Keratinocyte (primary cell): ENCODE results near the gene CRADD. TPM values are rescaled to one million over a fixed set of nuclear protein-coding genes. Genes with fewer than 3 reads are reported as not detected.

Source experiments
- DNase-seq: peaks from one replicate; pipeline ENCODE4 v3.0.0-alpha.2; 2011; ENCODE audit warnings: low read depth, missing footprints, low spot score
- FAIRE-seq: peaks from 2 replicates; lab custom pipeline; 2011; peaks lifted over from hg19 to GRCh38; lab: Jason Lieb, UNC
- H2AFZ ChIP-seq: 2 replicates; pipeline ENCODE4 v1.6.0; 2012; ENCODE audit warnings: low read length, control low read depth, inconsistent platforms; ENCODE audit not compliant: control insufficient read depth
- H3K27ac ChIP-seq: 2 replicates; pipeline ENCODE4 v1.5.1; 2011; ENCODE audit warnings: low read length; ENCODE audit not compliant: control insufficient read depth, insufficient read depth
- H3K27me3 ChIP-seq: 3 replicates; pipeline ENCODE4 v1.6.0; 2011; ENCODE audit warnings: low read length; ENCODE audit not compliant: control insufficient read depth, insufficient read depth; ENCODE audit errors: extremely low read depth
- H3K36me3 ChIP-seq, 2 experiments: 2 replicates in 1 of 2; 3 replicates in 1 of 2; pipeline ENCODE4 v1.5.1; 2011; ENCODE audit warnings: low read length in 2 of 2, mild to moderate bottlenecking in 1 of 2; ENCODE audit not compliant: control insufficient read depth in 2 of 2, insufficient read depth in 2 of 2; ENCODE audit errors: extremely low read depth in 1 of 2
- H3K4me1 ChIP-seq: 3 replicates; pipeline ENCODE4 v1.5.1; 2011; ENCODE audit warnings: low read length; ENCODE audit not compliant: control insufficient read depth, insufficient read depth; ENCODE audit errors: extremely low read depth
- H3K4me2 ChIP-seq: 3 replicates; pipeline ENCODE4 v1.6.0; 2011; ENCODE audit warnings: low read depth, low read length; ENCODE audit not compliant: control insufficient read depth, insufficient read depth; ENCODE audit errors: extremely low read depth
- H3K4me3 ChIP-seq, 3 experiments: fragments of 200-600 bp in 1 of 3; sonication (generic) in 1 of 3; 2 replicates in 2 of 3; 3 replicates in 1 of 3; pipeline ENCODE4 v1.5.1; 2011 to 2016; ENCODE audit warnings: low read length in 3 of 3, mild to moderate bottlenecking in 3 of 3, control low read depth in 2 of 3, inconsistent platforms in 1 of 3, low read depth in 1 of 3, mixed read lengths in 1 of 3, mixed run types in 1 of 3, moderate library complexity in 1 of 3; ENCODE audit not compliant: control insufficient read depth in 2 of 3, insufficient read depth in 2 of 3; ENCODE audit errors: extremely low read depth in 1 of 3
- H3K79me2 ChIP-seq: 2 replicates; pipeline ENCODE4 v1.6.0; 2012; ENCODE audit warnings: low read length; ENCODE audit not compliant: control insufficient read depth, insufficient read depth
- H3K9ac ChIP-seq: 3 replicates; pipeline ENCODE4 v1.6.0; 2011; ENCODE audit warnings: low read length; ENCODE audit not compliant: control insufficient read depth, insufficient read depth; ENCODE audit errors: extremely low read depth
- H3K9me1 ChIP-seq: 3 replicates; pipeline ENCODE4 v1.6.0; 2011; ENCODE audit warnings: low read length; ENCODE audit not compliant: control insufficient read depth, insufficient read depth; ENCODE audit errors: extremely low read depth
- H3K9me3 ChIP-seq: 2 replicates; pipeline ENCODE4 v1.5.1; 2012; ENCODE audit warnings: low read depth, low read length; ENCODE audit not compliant: control insufficient read depth
- H4K20me1 ChIP-seq: 3 replicates; pipeline ENCODE4 v1.6.0; 2011; ENCODE audit warnings: low read length; ENCODE audit not compliant: control insufficient read depth, insufficient read depth; ENCODE audit errors: extremely low read depth
- CTCF ChIP-seq, 3 experiments: IDR thresholded peaks in 1 of 3; conservative IDR thresholded peaks in 1 of 3; optimal IDR thresholded peaks in 1 of 3; 2 replicates in 2 of 3; 3 replicates in 1 of 3; pipeline versions ENCODE3 to v1.5.1; 2011; ENCODE audit warnings: low read length in 3 of 3, mild to moderate bottlenecking in 3 of 3, moderate library complexity in 2 of 3, control low read depth in 1 of 3, inconsistent platforms in 1 of 3; ENCODE audit not compliant: insufficient read depth in 2 of 3; ENCODE audit errors: extremely low read depth in 1 of 3
- EZH2 ChIP-seq: IDR thresholded peaks from one replicate; pipeline ENCODE4 v1.6.1; 2012; ENCODE audit warnings: inconsistent platforms, mild to moderate bottlenecking, low read length, moderate library complexity
- dilution Hi-C: fragments of 300-500 bp; cut with MboI; formaldehyde crosslinking; loops from one replicate; pipeline ENCODE4 v1.7.0; 2020; ENCODE audit warnings: low sequenced_read_pairs; ENCODE audit not compliant: extremely low pct_ligation_motif_present
- polyA plus RNA-seq, 5 experiments: library from polyadenylated mRNA; depleted of rRNA in 3 of 5; stranded (reverse) in 3 of 5; stranded (forward) in 1 of 5; unstranded in 1 of 5; fragments of >200 nt; gene quantifications; 1 replicate in 1 of 5; 2 replicates in 3 of 5; 3 replicates in 1 of 5; pipeline versions ENCODE4 v1.2.1 to v1.2.3, GENCODE V29; 2011 to 2012; ENCODE audit warnings: missing spikeins in 2 of 5, low read depth in 1 of 5, low replicate concordance in 1 of 5

CRADD gene
- polyA plus RNA-seq, 1 donor (not counting 4 experiments of a cell fraction or from before 2014, with no cell fraction given), result 11.2 TPM

GRCh38 chr12:93706824-93707223, 29.6 kb downstream of the CRADD start:
- dilution Hi-C loops, result no loop called here
- no peaks in the 10 kb centered on the region for H3K79me2 ChIP-seq
- H3K9ac ChIP-seq, result no peak overlapping the region
- no peak overlapping the region for H2AFZ ChIP-seq
- no peaks in the 10 kb centered on the region for H3K36me3 ChIP-seq
- DNase-seq (no peak), FAIRE-seq (no peak)
- no peaks in the 10 kb centered on the region for H3K9me3 ChIP-seq
- TF ChIP-seq EZH2 (no peak), CTCF (optimal IDR thresholded peaks at IDR 0.05 in 1 of 3, IDR thresholded peaks at IDR 0.05 in 1 of 3, conservative IDR thresholded peaks at IDR 0.05 in 1 of 3; ENCODE audit: extremely low read depth in 1 of 3, insufficient read depth in 2 of 3, low read length in 3 of 3) (no peak)
- no peaks in the 10 kb centered on the region for H3K27me3 ChIP-seq
- no peaks in the 10 kb centered on the region for H4K20me1 ChIP-seq
- H3K4me2 ChIP-seq, result no peak overlapping the region
- no peak overlapping the region for H3K27ac ChIP-seq
- H3K4me1 ChIP-seq, result peaks cover 3% of the 10 kb centered on the region
- no peaks in the 10 kb centered on the region for H3K9me1 ChIP-seq
- H3K4me3 ChIP-seq, result no peak overlapping the region

GRCh38 chr12:93707836-93708235, 30.7 kb downstream of the CRADD start:
- Histone ChIP-seq H3K4me3 (no peak overlapping the region), H3K9me3 (no peaks in the 10 kb centered on the region), H3K4me2 (no peak overlapping the region), H3K36me3 (no peaks in the 10 kb centered on the region), H2AFZ (no peak overlapping the region), H3K9ac (no peak overlapping the region), H4K20me1 (no peaks in the 10 kb centered on the region), H3K79me2 (no peaks in the 10 kb centered on the region), H3K9me1 (no peaks in the 10 kb centered on the region), H3K4me1 (no peaks in the 10 kb centered on the region), H3K27ac (no peak overlapping the region), H3K27me3 (no peaks in the 10 kb centered on the region)
- TF ChIP-seq EZH2 (no peak), CTCF (optimal IDR thresholded peaks at IDR 0.05 in 1 of 3, IDR thresholded peaks at IDR 0.05 in 1 of 3, conservative IDR thresholded peaks at IDR 0.05 in 1 of 3; ENCODE audit: extremely low read depth in 1 of 3, insufficient read depth in 2 of 3, low read length in 3 of 3) (no peak)
- dilution Hi-C loops, result no loop called here
- DNase-seq, result no peak
- peak; percentile 44 for FAIRE-seq
